ENCODE results near the gene ADARB2. TPM values are rescaled to one million over a fixed set of nuclear protein-coding genes. Genes with fewer than 3 reads are reported as not detected.
"Not testable (repeated sequence)": the region's sequence is repeated elsewhere in the genome, so short reads cannot be mapped to it uniquely, and the experiment has no call there.

The ADARB2 gene
- polyA plus RNA-seq, 1 of the 3 experiments (the other 2 are of a cell fraction) = not detected

DNA sequence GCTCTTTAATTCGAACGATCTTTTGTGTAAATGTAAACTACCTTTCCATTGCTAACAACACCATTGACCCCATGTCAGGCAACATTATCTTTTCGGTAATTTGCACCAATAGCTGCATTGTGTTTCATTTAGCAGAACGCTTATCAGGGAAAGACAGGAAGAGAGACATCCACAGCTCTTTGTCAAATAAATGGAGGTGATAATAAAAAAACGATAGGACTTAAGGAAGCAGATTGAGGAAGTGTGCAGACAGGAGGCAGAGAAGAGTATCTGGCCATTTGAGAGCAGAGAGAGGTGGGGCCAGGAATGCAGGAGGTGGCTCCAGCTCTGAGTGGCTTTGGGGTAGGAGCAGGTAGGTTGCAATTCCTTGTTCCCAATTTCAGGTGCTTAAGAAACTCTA, 37.5 kb upstream of the ADARB2 start:
- Histone ChIP-seq H3K27me3 (ENCODE audit: insufficient read depth) (no peaks in the 10 kb centered on the region), H3K4me3 (ENCODE audit: low read depth in 2 of 2, low read length in 1 of 2) (no peak overlapping the region), H3K4me1 (ENCODE audit: control insufficient read depth in 1 of 2, insufficient read depth in 2 of 2, low read depth in 1 of 2, low read length in 1 of 2) (no peaks in the 10 kb centered on the region), H3K36me3 (replicated peaks in 1 of 2; ENCODE audit: control insufficient read depth in 1 of 2, insufficient read depth in 2 of 2, low read length in 1 of 2) (no peaks in the 10 kb centered on the region), H3K4me2 (no peak overlapping the region), H3K27ac (ENCODE audit: low read depth in 2 of 2, low read length in 1 of 2) (no peak overlapping the region), H3K79me2 (ENCODE audit: insufficient read depth) (no peaks in the 10 kb centered on the region), H3K9me2 (no peaks in the 10 kb centered on the region), H3F3A (replicated peaks; ENCODE audit: insufficient read depth) (no peaks in the 10 kb centered on the region), H3K9ac (no peak overlapping the region), H2AFZ (ENCODE audit: low read depth) (no peak overlapping the region), H3K9me3 (no peaks in the 10 kb centered on the region), H4K20me1 (ENCODE audit: insufficient read depth) (no peaks in the 10 kb centered on the region)
- no peak for DNase-seq
- TF ChIP-seq MXI1 (IDR thresholded peaks at IDR 0.05; ENCODE audit: low read depth, low read length) = no peak
- no peak for TF ChIP-seq RCOR1 (IDR thresholded peaks at IDR 0.05; ENCODE audit: low read length)
- ChIA-PET POLR2A (no interaction called here), CTCF (interaction anchor here (1.0 kb wide), 1 partner anchor 457 kb away, joined by 3 read pairs; no protein-coding TSS in a partner anchor)
- 41% methylated on average over 5 of the region's 5 CpGs for whole genome bisulfite sequencing (ENCODE audit: low lambda C conversion rate)

GRCh38 chr10:1773204-1773603, 35.9 kb upstream of the ADARB2 start:
- H3K27me3 ChIP-seq (ENCODE audit: insufficient read depth); H3F3A ChIP-seq (replicated peaks; ENCODE audit: insufficient read depth); H4K20me1 ChIP-seq (ENCODE audit: insufficient read depth); H3K4me1 ChIP-seq (ENCODE audit: control insufficient read depth in 1 of 2, insufficient read depth in 2 of 2, low read depth in 1 of 2, low read length in 1 of 2); CTCF ChIA-PET; H3K36me3 ChIP-seq (replicated peaks in 1 of 2; ENCODE audit: control insufficient read depth in 1 of 2, insufficient read depth in 2 of 2, low read length in 1 of 2); H3K9ac ChIP-seq; H3K27ac ChIP-seq (ENCODE audit: low read depth in 2 of 2, low read length in 1 of 2); H3K9me3 ChIP-seq; H2AFZ ChIP-seq (ENCODE audit: low read depth); H3K4me3 ChIP-seq (ENCODE audit: low read depth in 2 of 2, low read length in 1 of 2); POLR2A ChIA-PET; H3K4me2 ChIP-seq; H3K9me2 ChIP-seq; H3K79me2 ChIP-seq (ENCODE audit: insufficient read depth); DNase-seq: not testable (repeated sequence)
- WGBS (ENCODE audit: low lambda C conversion rate) = 71% methylated on average over 8 of the region's 23 CpGs

DNA sequence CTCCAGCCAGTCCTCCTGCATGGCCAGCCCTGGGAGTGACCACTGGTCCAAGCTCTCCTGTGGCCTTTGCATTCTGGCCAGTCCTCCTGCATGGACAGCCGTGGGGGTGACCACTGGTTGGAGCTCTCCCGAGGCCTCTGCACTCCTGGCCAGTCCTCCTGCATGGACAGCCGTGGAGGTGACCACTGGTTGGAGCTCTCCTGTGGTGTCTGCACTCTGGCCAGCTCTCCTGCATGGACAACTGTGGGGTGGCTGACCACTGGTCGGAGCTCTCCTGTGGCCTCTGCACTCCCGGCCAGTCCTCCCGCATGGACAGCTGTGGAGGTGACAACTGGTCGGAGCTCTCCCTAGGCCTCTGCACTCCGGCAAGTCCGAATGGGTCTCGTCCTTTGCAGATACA, 28.7 kb upstream of the ADARB2 start:
- ChIA-PET CTCF (interaction anchor here (0.7 to 1.4 kb wide), 2 partner anchors 12 to 45 kb away, joined by 3 read pairs; no protein-coding TSS in a partner anchor), POLR2A (no interaction called here)
- no peak overlapping the region for H2AFZ ChIP-seq (ENCODE audit: low read depth)
- no peaks in the 10 kb centered on the region for H3K36me3 ChIP-seq (replicated peaks in 1 of 2; ENCODE audit: control insufficient read depth in 1 of 2, insufficient read depth in 2 of 2, low read length in 1 of 2)
- H3F3A ChIP-seq (replicated peaks; ENCODE audit: insufficient read depth) = no peaks in the 10 kb centered on the region
- DNase-seq = no peak
- no peak overlapping the region for H3K4me2 ChIP-seq
- no peaks in the 10 kb centered on the region for H4K20me1 ChIP-seq (ENCODE audit: insufficient read depth)
- no peaks in the 10 kb centered on the region for H3K9me3 ChIP-seq
- no peak overlapping the region for H3K9ac ChIP-seq
- no peaks in the 10 kb centered on the region for H3K9me2 ChIP-seq
- H3K4me3 ChIP-seq (ENCODE audit: low read depth in 2 of 2, low read length in 1 of 2) = no peak overlapping the region
- no peaks in the 10 kb centered on the region for H3K79me2 ChIP-seq (ENCODE audit: insufficient read depth)
- H3K27ac ChIP-seq (ENCODE audit: low read depth in 2 of 2, low read length in 1 of 2) = no peak overlapping the region
- H3K27me3 ChIP-seq (ENCODE audit: insufficient read depth) = no peaks in the 10 kb centered on the region
- 72% methylated on average over 7 of the region's 10 CpGs for WGBS (ENCODE audit: low lambda C conversion rate)
- H3K4me1 ChIP-seq (ENCODE audit: control insufficient read depth in 1 of 2, insufficient read depth in 2 of 2, low read depth in 1 of 2, low read length in 1 of 2) = no peaks in the 10 kb centered on the region
- no peak for TF ChIP-seq YY1 (IDR thresholded peaks at IDR 0.05; ENCODE audit: low read depth)
- no peak for TF ChIP-seq POLR2AphosphoS5 (IDR thresholded peaks at IDR 0.05; ENCODE audit: low read depth, low read length)
- TF ChIP-seq, protein P1, sequence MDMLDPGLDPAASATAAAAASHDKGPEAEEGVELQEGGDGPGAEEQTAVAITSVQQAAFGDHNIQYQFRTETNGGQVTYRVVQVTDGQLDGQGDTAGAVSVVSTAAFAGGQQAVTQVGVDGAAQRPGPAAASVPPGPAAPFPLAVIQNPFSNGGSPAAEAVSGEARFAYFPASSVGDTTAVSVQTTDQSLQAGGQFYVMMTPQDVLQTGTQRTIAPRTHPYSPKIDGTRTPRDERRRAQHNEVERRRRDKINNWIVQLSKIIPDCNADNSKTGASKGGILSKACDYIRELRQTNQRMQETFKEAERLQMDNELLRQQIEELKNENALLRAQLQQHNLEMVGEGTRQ (IDR thresholded peaks at IDR 0.05; ENCODE audit: borderline replicate concordance, low read depth, low read length) = no peak
- no peak for TF ChIP-seq GATA2 (CRISPR knock-in tag; IDR thresholded peaks at IDR 0.05)
- TF ChIP-seq MXI1 (IDR thresholded peaks at IDR 0.05; ENCODE audit: low read depth, low read length) = no peak
- no peak for TF ChIP-seq RCOR1 (IDR thresholded peaks at IDR 0.05; ENCODE audit: low read length)
- no peak for TF ChIP-seq SMC3 (IDR thresholded peaks at IDR 0.05; ENCODE audit: low read depth, low read length)
- TF ChIP-seq, protein P2, sequence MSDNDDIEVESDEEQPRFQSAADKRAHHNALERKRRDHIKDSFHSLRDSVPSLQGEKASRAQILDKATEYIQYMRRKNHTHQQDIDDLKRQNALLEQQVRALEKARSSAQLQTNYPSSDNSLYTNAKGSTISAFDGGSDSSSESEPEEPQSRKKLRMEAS (IDR thresholded peaks at IDR 0.05; ENCODE audit: low read depth) = no peak
- no peak for TF ChIP-seq FOXM1 (IDR thresholded peaks at IDR 0.05; ENCODE audit: low read depth)
- TF ChIP-seq JUND (IDR thresholded peaks at IDR 0.05) = no peak
- TF ChIP-seq IRF3 (IDR thresholded peaks at IDR 0.05; ENCODE audit: low read depth, low read length) = no peak
- no peak for TF ChIP-seq FOXJ3 (CRISPR knock-in tag; IDR thresholded peaks at IDR 0.05)
- TF ChIP-seq, protein P3, sequence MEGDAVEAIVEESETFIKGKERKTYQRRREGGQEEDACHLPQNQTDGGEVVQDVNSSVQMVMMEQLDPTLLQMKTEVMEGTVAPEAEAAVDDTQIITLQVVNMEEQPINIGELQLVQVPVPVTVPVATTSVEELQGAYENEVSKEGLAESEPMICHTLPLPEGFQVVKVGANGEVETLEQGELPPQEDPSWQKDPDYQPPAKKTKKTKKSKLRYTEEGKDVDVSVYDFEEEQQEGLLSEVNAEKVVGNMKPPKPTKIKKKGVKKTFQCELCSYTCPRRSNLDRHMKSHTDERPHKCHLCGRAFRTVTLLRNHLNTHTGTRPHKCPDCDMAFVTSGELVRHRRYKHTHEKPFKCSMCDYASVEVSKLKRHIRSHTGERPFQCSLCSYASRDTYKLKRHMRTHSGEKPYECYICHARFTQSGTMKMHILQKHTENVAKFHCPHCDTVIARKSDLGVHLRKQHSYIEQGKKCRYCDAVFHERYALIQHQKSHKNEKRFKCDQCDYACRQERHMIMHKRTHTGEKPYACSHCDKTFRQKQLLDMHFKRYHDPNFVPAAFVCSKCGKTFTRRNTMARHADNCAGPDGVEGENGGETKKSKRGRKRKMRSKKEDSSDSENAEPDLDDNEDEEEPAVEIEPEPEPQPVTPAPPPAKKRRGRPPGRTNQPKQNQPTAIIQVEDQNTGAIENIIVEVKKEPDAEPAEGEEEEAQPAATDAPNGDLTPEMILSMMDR (IDR thresholded peaks at IDR 0.05) = no peak
- no peak for TF ChIP-seq SIN3A (IDR thresholded peaks at IDR 0.05; ENCODE audit: borderline replicate concordance, low read depth, low read length)
- TF ChIP-seq TEAD4 (IDR thresholded peaks at IDR 0.05; ENCODE audit: borderline replicate concordance, insufficient read depth) = no peak
